K562 (cell line): ENCODE measurements around the gene RABGAP1L. TPM values are rescaled to one million over a fixed set of nuclear protein-coding genes. Genes with fewer than 3 reads are reported as not detected.
A peak's percentile ranks its signal among the peaks of the same experiment; 100 is the strongest.

Experiments used
- ARID3B ChIP-seq: fragments of 250-450 bp; sonication (Bioruptor Pico); IDR thresholded peaks from 2 replicates; pipeline ENCODE4 v1.4.0; 2020; ENCODE audit warnings: borderline replicate concordance
- ASH1L ChIP-seq: fragments of 450-650 bp; IDR thresholded peaks from 2 replicates; pipeline ENCODE4 v1.6.1; 2018; ENCODE audit warnings: borderline replicate concordance, mild to moderate bottlenecking, low read depth; ENCODE audit not compliant: partially characterized antibody
- BMI1 ChIP-seq: fragments of 150-350 bp; IDR thresholded peaks from 2 replicates; pipeline ENCODE4 v1.6.1; 2014; ENCODE audit warnings: low read length
- DACH1 ChIP-seq: fragments of 450-650 bp; IDR thresholded peaks from 2 replicates; pipeline ENCODE4 v1.6.1; 2018; ENCODE audit not compliant: partially characterized antibody
- DIDO1 ChIP-seq: fragments of 450-650 bp; IDR thresholded peaks from 2 replicates; pipeline ENCODE4 v1.6.1; 2016; ENCODE audit warnings: low read depth, missing biosample characterization, missing genetic modification characterization
- EWSR1 ChIP-seq: fragments of 450-650 bp; IDR thresholded peaks from 2 replicates; pipeline ENCODE4 v1.6.1; 2018; ENCODE audit warnings: borderline replicate concordance, mild to moderate bottlenecking, low read depth, moderate library complexity; ENCODE audit not compliant: partially characterized antibody
- EZH2 ChIP-seq: IDR thresholded peaks from 2 replicates; pipeline ENCODE4 v1.6.1; 2012; ENCODE audit warnings: low read depth, mild to moderate bottlenecking, inconsistent platforms, low read length, borderline replicate concordance
- IRF2 ChIP-seq: sonication (generic); formaldehyde crosslinking; IDR thresholded peaks from 2 replicates; pipeline ENCODE4 v1.8.1; 2022; ENCODE audit warnings: mild to moderate bottlenecking, missing genetic modification reagents
- KAT7 ChIP-seq: sonication (generic); formaldehyde crosslinking; IDR thresholded peaks from 2 replicates; pipeline ENCODE4 v1.8.0; 2022; ENCODE audit warnings: missing genetic modification reagents, mild to moderate bottlenecking, borderline replicate concordance
- OTX1 ChIP-seq: fragments of 450-650 bp; formaldehyde crosslinking; IDR thresholded peaks from 2 replicates; pipeline ENCODE4 v1.4.0; 2022; ENCODE audit warnings: mild to moderate bottlenecking
- PML ChIP-seq: IDR thresholded peaks from 2 replicates; pipeline ENCODE4 v1.6.1; 2012; ENCODE audit warnings: low read length, inconsistent platforms
- POLR2H ChIP-seq: IDR thresholded peaks from 2 replicates; pipeline ENCODE4 v1.6.1; 2016; ENCODE audit warnings: missing genetic modification characterization, low read depth, mild to moderate bottlenecking, control low read depth, missing compliant biosample characterization, moderate library complexity
- SFPQ ChIP-seq: fragments of 200-400 bp; formaldehyde crosslinking; IDR thresholded peaks from 2 replicates; pipeline ENCODE4 v1.6.1; 2017; ENCODE audit warnings: mild to moderate bottlenecking, low read depth, low read length, moderate library complexity
- SMAD2 ChIP-seq: fragments of 150-350 bp; IDR thresholded peaks from 2 replicates; pipeline ENCODE4 v1.6.1; 2014; ENCODE audit warnings: low read depth, mild to moderate bottlenecking, low read length
- SMARCA4 ChIP-seq: fragments of 450-650 bp; IDR thresholded peaks from 2 replicates; pipeline ENCODE4 v1.6.1; 2016
- ZC3H11A ChIP-seq: IDR thresholded peaks from 2 replicates; pipeline ENCODE4 v1.6.1; 2012; ENCODE audit warnings: low read depth, low read length, improper control_type of control experiment
- polyA plus RNA-seq, 8 experiments: library from polyadenylated mRNA; depleted of rRNA in 4 of 8; stranded (reverse) in 5 of 8; unstranded in 3 of 8; fragments of >200 nt; fragmentation: Nextera tagmentation in 2 of 8; fragmentation: Illumina TruSeq in 1 of 8; extraction: Ambion mirVana in 2 of 8; extraction: Trizol in 1 of 8; gene quantifications; 2 replicates each; pipeline versions ENCODE4 v1.2.1 to v1.2.3, GENCODE V29; 2011 to 2014; ENCODE audit warnings: inconsistent platforms in 1 of 8, missing spikeins in 1 of 8
- total RNA-seq, 7 experiments: library from RNA; depleted of rRNA in 6 of 7; stranded (reverse); fragments of >200 nt in 6 of 7; fragmentation: Illumina TruSeq in 2 of 7; extraction: Trizol in 2 of 7; gene quantifications; 2 replicates each; pipeline versions ENCODE4 v1.2.1 to v1.2.3, GENCODE V29; 2011 to 2021; ENCODE audit warnings: low replicate concordance in 1 of 7
- TF ChIP-seq, protein P1 (sequence below): fragments of 450-650 bp; formaldehyde crosslinking; IDR thresholded peaks from 2 replicates; pipeline ENCODE4 v1.4.0; 2020; ENCODE audit warnings: mild to moderate bottlenecking, moderate library complexity
- TF ChIP-seq, protein P2 (sequence below): fragments of 450-650 bp; IDR thresholded peaks from 2 replicates; pipeline ENCODE4 v1.6.1; 2017; ENCODE audit warnings: antibody characterized with exemption
- TF ChIP-seq, protein P3 (sequence below): IDR thresholded peaks from 2 replicates; pipeline ENCODE4 v1.6.1; 2012; ENCODE audit warnings: low read depth, low read length, improper control_type of control experiment, borderline replicate concordance

RABGAP1L gene
- total and polyA plus RNA-seq, 9 of the 15 experiments (the other 6 are each of a cell fraction or from before 2014, with no cell fraction given) = 16.5 to 44.9 (median 26.7) TPM

- TF ChIP-seq, protein P1, sequence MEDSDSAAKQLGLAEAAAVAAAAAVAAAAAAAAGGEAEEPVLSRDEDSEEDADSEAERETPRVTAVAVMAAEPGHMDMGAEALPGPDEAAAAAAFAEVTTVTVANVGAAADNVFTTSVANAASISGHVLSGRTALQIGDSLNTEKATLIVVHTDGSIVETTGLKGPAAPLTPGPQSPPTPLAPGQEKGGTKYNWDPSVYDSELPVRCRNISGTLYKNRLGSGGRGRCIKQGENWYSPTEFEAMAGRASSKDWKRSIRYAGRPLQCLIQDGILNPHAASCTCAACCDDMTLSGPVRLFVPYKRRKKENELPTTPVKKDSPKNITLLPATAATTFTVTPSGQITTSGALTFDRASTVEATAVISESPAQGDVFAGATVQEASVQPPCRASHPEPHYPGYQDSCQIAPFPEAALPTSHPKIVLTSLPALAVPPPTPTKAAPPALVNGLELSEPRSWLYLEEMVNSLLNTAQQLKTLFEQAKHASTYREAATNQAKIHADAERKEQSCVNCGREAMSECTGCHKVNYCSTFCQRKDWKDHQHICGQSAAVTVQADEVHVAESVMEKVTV (CRISPR knock-in tag) = peak; percentile 15; the same call in 1 of the 2 replicates
- no peak for TF ChIP-seq ARID3B
- TF ChIP-seq DIDO1 (tag) = peak; percentile 98
- TF ChIP-seq, protein P2, sequence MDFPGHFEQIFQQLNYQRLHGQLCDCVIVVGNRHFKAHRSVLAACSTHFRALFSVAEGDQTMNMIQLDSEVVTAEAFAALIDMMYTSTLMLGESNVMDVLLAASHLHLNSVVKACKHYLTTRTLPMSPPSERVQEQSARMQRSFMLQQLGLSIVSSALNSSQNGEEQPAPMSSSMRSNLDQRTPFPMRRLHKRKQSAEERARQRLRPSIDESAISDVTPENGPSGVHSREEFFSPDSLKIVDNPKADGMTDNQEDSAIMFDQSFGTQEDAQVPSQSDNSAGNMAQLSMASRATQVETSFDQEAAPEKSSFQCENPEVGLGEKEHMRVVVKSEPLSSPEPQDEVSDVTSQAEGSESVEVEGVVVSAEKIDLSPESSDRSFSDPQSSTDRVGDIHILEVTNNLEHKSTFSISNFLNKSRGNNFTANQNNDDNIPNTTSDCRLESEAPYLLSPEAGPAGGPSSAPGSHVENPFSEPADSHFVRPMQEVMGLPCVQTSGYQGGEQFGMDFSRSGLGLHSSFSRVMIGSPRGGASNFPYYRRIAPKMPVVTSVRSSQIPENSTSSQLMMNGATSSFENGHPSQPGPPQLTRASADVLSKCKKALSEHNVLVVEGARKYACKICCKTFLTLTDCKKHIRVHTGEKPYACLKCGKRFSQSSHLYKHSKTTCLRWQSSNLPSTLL = no peak
- peak; percentile 90 for TF ChIP-seq PML
- 0 out of 2 replicates have a peak, but pooled peaks have one; percentile 43 for TF ChIP-seq SMARCA4
- TF ChIP-seq ASH1L = peak; percentile 69
- TF ChIP-seq, protein P3, sequence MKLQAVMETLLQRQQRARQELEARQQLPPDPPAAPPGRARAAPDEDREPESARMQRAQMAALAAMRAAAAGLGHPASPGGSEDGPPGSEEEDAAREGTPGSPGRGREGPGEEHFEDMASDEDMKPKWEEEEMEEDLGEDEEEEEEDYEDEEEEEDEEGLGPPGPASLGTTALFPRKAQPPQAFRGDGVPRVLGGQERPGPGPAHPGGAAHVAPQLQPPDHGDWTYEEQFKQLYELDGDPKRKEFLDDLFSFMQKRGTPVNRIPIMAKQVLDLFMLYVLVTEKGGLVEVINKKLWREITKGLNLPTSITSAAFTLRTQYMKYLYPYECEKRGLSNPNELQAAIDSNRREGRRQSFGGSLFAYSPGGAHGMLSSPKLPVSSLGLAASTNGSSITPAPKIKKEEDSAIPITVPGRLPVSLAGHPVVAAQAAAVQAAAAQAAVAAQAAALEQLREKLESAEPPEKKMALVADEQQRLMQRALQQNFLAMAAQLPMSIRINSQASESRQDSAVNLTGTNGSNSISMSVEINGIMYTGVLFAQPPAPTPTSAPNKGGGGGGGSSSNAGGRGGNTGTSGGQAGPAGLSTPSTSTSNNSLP = no peak
- TF ChIP-seq EZH2 = no peak
- no peak for TF ChIP-seq SMAD2
- no peak for TF ChIP-seq SFPQ
- TF ChIP-seq DACH1 = no peak
- no peak for TF ChIP-seq KAT7 (CRISPR knock-in tag)
- TF ChIP-seq BMI1 = peak; percentile 84
- TF ChIP-seq OTX1 (CRISPR knock-in tag) = peak; percentile 74
- no peak for TF ChIP-seq IRF2 (CRISPR knock-in tag)
- TF ChIP-seq POLR2H (tag) = peak; percentile 98
- TF ChIP-seq ZC3H11A = peak; percentile 38; the same call in 1 of the 2 replicates
- no peak for TF ChIP-seq EWSR1
Observed at GRCh38 chr1:174999216-174999935, 840.1 kb downstream of the RABGAP1L start (continued).
